CD4-positive, alpha-beta T cell (primary cell): ENCODE data around the gene GLDN. TPM values are rescaled to one million over a fixed set of nuclear protein-coding genes. Genes with fewer than 3 reads are reported as not detected.

Experiments
- ATAC-seq: fragments of 200-7000 bp; cut with Tn5 transposase; one replicate; pipeline ENCODE4 v1.10.0; 2022; ENCODE audit warnings: mild to moderate bottlenecking; ENCODE audit not compliant: poor library complexity
- CTCF ChIA-PET: fragments of 350-600 bp; sonication (Branson Sonifier 250); formaldehyde crosslinking; loops from one replicate; lab custom pipeline; 2021; ENCODE audit warnings: antibody characterized with exemption, inconsistent platforms; lab: Charles Lee
- POLR2A ChIA-PET: fragments of 350-600 bp; sonication (Branson Sonifier 250); formaldehyde crosslinking; loops from one replicate; lab custom pipeline; 2021; ENCODE audit warnings: antibody characterized with exemption, inconsistent platforms; lab: Charles Lee
- DNase-seq, 14 experiments: peaks; one replicate each; pipeline ENCODE4 v3.0.0-alpha.2; 2013 to 2020; ENCODE audit warnings: mixed read lengths in 2 of 14
- H3K27ac ChIP-seq, 2 donors: one replicate each; pipeline versions ENCODE4 v1.5.1 to v1.7.0; 2013; ENCODE audit warnings: low read length in 2 of 2, low read depth in 1 of 2, mild to moderate bottlenecking in 1 of 2
- H3K27me3 ChIP-seq, 2 experiments: 1 replicate in 1 of 2; 2 replicates in 1 of 2; pipeline versions ENCODE4 v1.6.1 to v1.7.0; 2013; ENCODE audit warnings: low read length in 2 of 2, control low read depth in 1 of 2, mild to moderate bottlenecking in 1 of 2, moderate library complexity in 1 of 2; ENCODE audit not compliant: insufficient read depth in 2 of 2, control insufficient read depth in 1 of 2
- H3K36me3 ChIP-seq: one replicate; pipeline ENCODE4 v1.6.1; 2013; ENCODE audit warnings: low read length, control low read depth; ENCODE audit not compliant: insufficient read depth
- H3K4me1 ChIP-seq: one replicate; pipeline ENCODE4 v1.6.1; 2013; ENCODE audit warnings: low read length, control low read depth; ENCODE audit not compliant: insufficient read depth
- H3K4me3 ChIP-seq: one replicate; pipeline ENCODE4 v1.5.1; 2013; ENCODE audit warnings: mild to moderate bottlenecking, low read length, moderate library complexity
- H3K9me3 ChIP-seq, 2 experiments: 1 replicate in 1 of 2; 2 replicates in 1 of 2; pipeline versions ENCODE4 v1.6.1 to v1.7.0; 2013; ENCODE audit warnings: low read length in 2 of 2, mild to moderate bottlenecking in 2 of 2, control low read depth in 1 of 2, moderate library complexity in 1 of 2; ENCODE audit not compliant: control insufficient read depth in 1 of 2, insufficient read depth in 1 of 2
- H3K27ac Mint-ChIP-seq: one replicate; pipeline ENCODE4 v1.8.0; 2020; ENCODE audit warnings: mixed read lengths
- H3K27me3 Mint-ChIP-seq: one replicate; pipeline ENCODE4 v1.8.0; 2021; ENCODE audit warnings: mixed read lengths
- H3K36me3 Mint-ChIP-seq: one replicate; pipeline ENCODE4 v1.8.0; 2021; ENCODE audit warnings: low read depth, mixed read lengths
- H3K4me1 Mint-ChIP-seq: one replicate; pipeline ENCODE4 v1.8.0; 2021; ENCODE audit warnings: low read depth, mixed read lengths
- H3K4me3 Mint-ChIP-seq: one replicate; pipeline ENCODE4 v1.8.0; 2020; ENCODE audit warnings: mild to moderate bottlenecking, mixed read lengths
- H3K9me3 Mint-ChIP-seq: one replicate; pipeline ENCODE4 v1.8.0; 2020; ENCODE audit warnings: mixed read lengths
- CTCF ChIP-seq: fragments of 200-600 bp; IDR thresholded peaks from one replicate; pipeline ENCODE4 v1.8.0; 2022; ENCODE audit warnings: antibody characterized with exemption, mild to moderate bottlenecking
- intact Hi-C, 2 experiments: fragments of 100-400 bp; cut with DNase I in 1 of 2; cut with micrococcal nuclease in 1 of 2; formaldehyde crosslinking; loops; one replicate each; pipeline versions ENCODE4 v1.15.1 to v1.9.0; 2023 to 2025; cut with DNase I, micrococcal nuclease
- total RNA-seq, 174 experiments: library from RNA in 2 of 174; stranded (reverse) in 2 of 174; gene quantifications; one replicate each; pipeline ENCODE4 v1.2.3 and lab custom pipeline; 2021 to 2026

GLDN gene
- total RNA-seq, 2 experiments from 2014 or later = not detected

- H3K27ac ChIP-seq = no peak overlapping the region
- no peaks in the 10 kb centered on the region for H3K4me1 ChIP-seq
- H3K36me3 ChIP-seq = no peaks in the 10 kb centered on the region
- H3K9me3 ChIP-seq = no peaks in the 10 kb centered on the region
- CTCF ChIA-PET = no interaction called here
- POLR2A ChIA-PET = no interaction called here
- H3K4me3 ChIP-seq = no peak overlapping the region
- intact Hi-C loops = no loop called here
- Mint-ChIP-seq H3K4me1 (no peaks in the 10 kb centered on the region), H3K4me3 (no peak overlapping the region), H3K9me3 (no peaks in the 10 kb centered on the region), H3K27me3 (no peaks in the 10 kb centered on the region), H3K27ac (no peak overlapping the region), H3K36me3 (no peaks in the 10 kb centered on the region)
- DNase-seq (no peak), ATAC-seq (no peak)
- no peak for TF ChIP-seq CTCF
- H3K27me3 ChIP-seq = no peaks in the 10 kb centered on the region
These were observed 20.1 kb upstream of the GLDN start for GRCh38 chr15:51321316-51321715.

GRCh38 chr15:51322621-51323296 is 18.7 kb upstream of the GLDN start:
- no peak overlapping the region for H3K27ac Mint-ChIP-seq
- CTCF ChIA-PET = no interaction called here
- no peak for TF ChIP-seq CTCF
- Histone ChIP-seq H3K27me3 (no peaks in the 10 kb centered on the region), H3K4me1 (no peaks in the 10 kb centered on the region), H3K27ac (no peak overlapping the region), H3K9me3 (no peaks in the 10 kb centered on the region), H3K36me3 (no peaks in the 10 kb centered on the region), H3K4me3 (no peak overlapping the region)
- H3K27me3 Mint-ChIP-seq = no peaks in the 10 kb centered on the region
- intact Hi-C loops = no loop called here
- ATAC-seq = no peak
- no peaks in the 10 kb centered on the region for H3K4me1 Mint-ChIP-seq
- DNase-seq = peak in 2 of 14 experiments; percentile 8 to 33
- no peaks in the 10 kb centered on the region for H3K9me3 Mint-ChIP-seq
- POLR2A ChIA-PET = no interaction called here
- no peak overlapping the region for H3K4me3 Mint-ChIP-seq
- H3K36me3 Mint-ChIP-seq = no peaks in the 10 kb centered on the region

- DNase-seq = no peak
- Histone ChIP-seq H3K4me1 (no peaks in the 10 kb centered on the region), H3K27ac (no peak overlapping the region), H3K4me3 (no peak overlapping the region), H3K9me3 (no peaks in the 10 kb centered on the region), H3K36me3 (no peaks in the 10 kb centered on the region), H3K27me3 (no peaks in the 10 kb centered on the region)
- Mint-ChIP-seq H3K9me3 (no peaks in the 10 kb centered on the region), H3K4me3 (no peak overlapping the region), H3K4me1 (no peaks in the 10 kb centered on the region), H3K27me3 (no peaks in the 10 kb centered on the region), H3K27ac (no peak overlapping the region), H3K36me3 (no peaks in the 10 kb centered on the region)
- ChIA-PET CTCF (no interaction called here), POLR2A (no interaction called here)
- no peak for ATAC-seq
- no peak for TF ChIP-seq CTCF
- intact Hi-C loops = no loop called here
These were observed 17.7 kb upstream of the GLDN start for GRCh38 chr15:51323749-51324148.
